ENCODE measurements around the gene YPEL1. TPM values are rescaled to one million over a fixed set of nuclear protein-coding genes. Genes with fewer than 3 reads are reported as not detected.

Gene YPEL1
- total and polyA plus RNA-seq, 9 donors, result 12.1 to 20.7 (median 18.3) TPM

- WGBS (ENCODE audit: insufficient coverage), result 70% methylated on average over 5 of the region's 9 CpGs
- Histone ChIP-seq H3K9me3 (replicated peaks; ENCODE audit: control insufficient read depth, low read depth, low read length) (no peaks in the 10 kb centered on the region), H3K4me3 (ENCODE audit: low read length) (no peak overlapping the region), H3K36me3 (ENCODE audit: control insufficient read depth, insufficient read depth, low read length) (peaks cover 11% of the 10 kb centered on the region), H3K27ac (ENCODE audit: low read length) (peak overlapping the region; percentile 23), H3K27me3 (ENCODE audit: control insufficient read depth, insufficient read depth, low read length) (no peaks in the 10 kb centered on the region), H3K4me1 (ENCODE audit: control insufficient read depth, insufficient read depth, low read length) (peaks cover 31% of the 10 kb centered on the region)
- DNase-seq, result no peak
Observed at GRCh38 chr22:21713428-21714058, 22.1 kb downstream of the YPEL1 start.

DNA sequence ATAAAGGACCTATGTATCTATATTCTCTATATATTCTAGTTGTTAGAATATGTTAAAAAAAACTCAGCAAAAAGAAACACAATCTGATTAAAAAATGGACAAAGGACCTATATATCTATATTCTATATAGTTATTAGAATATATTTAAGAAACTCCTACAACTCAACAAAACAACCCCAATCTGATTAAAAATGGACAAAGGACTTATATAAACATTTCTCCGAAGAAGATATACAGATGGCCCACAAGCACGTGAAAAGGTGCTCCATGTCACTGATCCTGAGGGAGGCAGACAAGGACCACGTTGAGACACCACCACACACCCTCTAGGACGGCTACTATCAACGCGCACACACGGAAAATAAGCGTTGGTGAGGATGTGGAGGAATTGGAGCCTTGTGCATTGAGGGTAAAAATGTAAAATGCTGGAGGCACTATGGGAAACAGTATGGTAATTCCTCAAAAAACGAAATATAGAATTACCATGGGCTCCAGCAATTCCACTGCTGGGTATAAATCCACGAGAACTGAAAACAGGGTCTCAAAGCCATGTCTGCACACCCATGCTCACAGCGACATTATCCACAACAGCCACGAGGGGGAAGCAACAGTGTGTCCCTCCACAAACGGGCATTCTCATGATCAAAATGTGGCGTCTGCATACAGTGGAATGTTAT is 22.7 kb downstream of the YPEL1 start:
- H3K27me3 ChIP-seq (ENCODE audit: control insufficient read depth, insufficient read depth, low read length), result no peaks in the 10 kb centered on the region
- H3K27ac ChIP-seq (ENCODE audit: low read length), result no peak overlapping the region
- WGBS (ENCODE audit: insufficient coverage), result 11% methylated on average over 6 of the region's 14 CpGs
- peak; percentile 90 for DNase-seq
- no peak overlapping the region for H3K4me3 ChIP-seq (ENCODE audit: low read length)
- H3K9me3 ChIP-seq (replicated peaks; ENCODE audit: control insufficient read depth, low read depth, low read length), result no peaks in the 10 kb centered on the region
- peaks cover 37% of the 10 kb centered on the region for H3K4me1 ChIP-seq (ENCODE audit: control insufficient read depth, insufficient read depth, low read length)
- peaks cover 11% of the 10 kb centered on the region for H3K36me3 ChIP-seq (ENCODE audit: control insufficient read depth, insufficient read depth, low read length)

- Histone ChIP-seq H3K9me3 (replicated peaks; ENCODE audit: control insufficient read depth, low read depth, low read length) (no peaks in the 10 kb centered on the region), H3K4me1 (ENCODE audit: control insufficient read depth, insufficient read depth, low read length) (peaks cover 41% of the 10 kb centered on the region)
- no CpG with 5 or more reads among the region's 4 CpGs for WGBS (ENCODE audit: insufficient coverage)
Observed at GRCh38 chr22:21711851-21712250, 23.7 kb downstream of the YPEL1 start.

GRCh38 chr22:21710156-21710555 is 25.4 kb downstream of the YPEL1 start:
- peaks cover 35% of the 10 kb centered on the region for H3K4me1 ChIP-seq (ENCODE audit: control insufficient read depth, insufficient read depth, low read length)
- 87% methylated on average over 7 of the region's 7 CpGs for WGBS (ENCODE audit: insufficient coverage)
- peaks cover 14% of the 10 kb centered on the region for H3K36me3 ChIP-seq (ENCODE audit: control insufficient read depth, insufficient read depth, low read length)
- no peaks in the 10 kb centered on the region for H3K27me3 ChIP-seq (ENCODE audit: control insufficient read depth, insufficient read depth, low read length)
- DNase-seq, result no peak
- no peak overlapping the region for H3K27ac ChIP-seq (ENCODE audit: low read length)
- H3K9me3 ChIP-seq (replicated peaks; ENCODE audit: control insufficient read depth, low read depth, low read length), result no peaks in the 10 kb centered on the region
- H3K4me3 ChIP-seq (ENCODE audit: low read length), result no peak overlapping the region

More at GRCh38 chr22:21711851-21712250, 23.7 kb downstream of the YPEL1 start:
- no peak overlapping the region for H3K27ac ChIP-seq (ENCODE audit: low read length)
- DNase-seq, result no peak
- no peaks in the 10 kb centered on the region for H3K27me3 ChIP-seq (ENCODE audit: control insufficient read depth, insufficient read depth, low read length)
- H3K4me3 ChIP-seq (ENCODE audit: low read length), result no peak overlapping the region
- H3K36me3 ChIP-seq (ENCODE audit: control insufficient read depth, insufficient read depth, low read length), result peaks cover 14% of the 10 kb centered on the region

DNA sequence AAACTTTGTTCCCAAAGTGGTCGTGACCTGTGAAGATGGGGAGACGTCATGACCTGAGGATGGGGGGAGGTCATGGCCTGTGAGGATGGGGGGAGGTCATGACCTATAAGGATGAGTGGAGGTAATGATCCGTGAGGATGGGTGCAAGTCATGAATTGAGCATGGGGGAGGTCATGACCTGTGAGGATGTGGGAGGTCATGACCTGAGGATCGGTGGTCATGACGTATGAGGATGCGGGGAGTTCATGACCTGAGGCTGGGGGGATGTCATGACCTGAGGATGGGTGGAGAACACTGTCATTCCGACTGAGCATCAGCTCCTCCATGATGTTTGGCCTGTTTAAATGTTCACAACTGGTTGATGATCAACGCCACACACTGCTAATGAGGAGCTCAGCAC is 25.9 kb downstream of the YPEL1 start:
- peaks cover 14% of the 10 kb centered on the region for H3K36me3 ChIP-seq (ENCODE audit: control insufficient read depth, insufficient read depth, low read length)
- DNase-seq, result no peak
- no peak overlapping the region for H3K27ac ChIP-seq (ENCODE audit: low read length)
- no peaks in the 10 kb centered on the region for H3K27me3 ChIP-seq (ENCODE audit: control insufficient read depth, insufficient read depth, low read length)
- no peak overlapping the region for H3K4me3 ChIP-seq (ENCODE audit: low read length)
- 78% methylated on average over 8 of the region's 8 CpGs for WGBS (ENCODE audit: insufficient coverage)
- H3K9me3 ChIP-seq (replicated peaks; ENCODE audit: control insufficient read depth, low read depth, low read length), result no peaks in the 10 kb centered on the region
- peaks cover 33% of the 10 kb centered on the region for H3K4me1 ChIP-seq (ENCODE audit: control insufficient read depth, insufficient read depth, low read length)

DNA sequence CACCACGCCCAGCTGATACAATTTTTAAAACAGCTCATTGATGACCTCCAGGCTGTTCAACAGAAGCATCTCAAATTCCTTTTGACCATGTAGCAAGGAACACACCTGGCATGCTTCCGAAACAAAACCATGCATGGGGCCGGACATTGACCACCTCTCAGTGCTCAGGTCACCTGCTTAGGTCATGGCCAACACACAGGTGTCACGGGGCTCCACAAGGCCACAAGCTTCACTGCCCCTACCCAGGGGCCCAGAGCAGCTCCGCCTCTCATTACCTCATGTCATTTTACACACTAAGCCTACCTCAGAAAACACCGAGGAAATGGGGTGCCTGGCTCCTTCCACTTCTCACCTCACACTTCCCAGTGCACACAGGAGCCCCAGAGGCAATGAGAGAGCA is 26.6 kb downstream of the YPEL1 start:
- Histone ChIP-seq H3K4me1 (ENCODE audit: control insufficient read depth, insufficient read depth, low read length) (peaks cover 29% of the 10 kb centered on the region), H3K36me3 (ENCODE audit: control insufficient read depth, insufficient read depth, low read length) (peaks cover 14% of the 10 kb centered on the region), H3K9me3 (replicated peaks; ENCODE audit: control insufficient read depth, low read depth, low read length) (no peaks in the 10 kb centered on the region), H3K27me3 (ENCODE audit: control insufficient read depth, insufficient read depth, low read length) (no peaks in the 10 kb centered on the region), H3K4me3 (ENCODE audit: low read length) (no peak overlapping the region), H3K27ac (ENCODE audit: low read length) (no peak overlapping the region)
- 95% methylated on average over 5 of the region's 6 CpGs for WGBS (ENCODE audit: insufficient coverage)
- no peak for DNase-seq

DNA sequence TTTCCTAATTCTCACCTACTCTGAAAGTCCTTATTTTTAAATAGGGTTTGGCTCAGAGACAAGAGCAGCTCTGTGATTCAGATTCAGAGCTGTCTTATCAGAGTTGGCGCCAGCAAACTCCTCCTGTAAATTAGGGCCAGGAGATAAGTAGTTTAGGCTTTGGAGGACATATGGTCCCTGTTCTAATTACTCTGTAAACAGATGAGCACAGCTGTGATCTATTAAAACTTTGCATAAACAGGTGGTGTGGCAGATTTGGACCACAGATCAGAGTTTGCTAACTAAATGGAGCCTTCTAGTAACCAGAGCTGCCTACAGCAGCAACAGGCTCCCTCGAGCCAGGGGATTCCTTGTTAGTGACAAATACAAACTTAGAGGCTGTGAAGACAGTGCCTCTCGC is 27.9 kb downstream of the YPEL1 start:
- DNase-seq, result peak; percentile 77
- H3K27ac ChIP-seq (ENCODE audit: low read length), result peak overlapping the region; percentile 84
- H3K9me3 ChIP-seq (replicated peaks; ENCODE audit: control insufficient read depth, low read depth, low read length), result no peaks in the 10 kb centered on the region
- 62% methylated on average over 2 of the region's 3 CpGs for WGBS (ENCODE audit: insufficient coverage)
- H3K27me3 ChIP-seq (ENCODE audit: control insufficient read depth, insufficient read depth, low read length), result no peaks in the 10 kb centered on the region
- peaks cover 21% of the 10 kb centered on the region for H3K4me1 ChIP-seq (ENCODE audit: control insufficient read depth, insufficient read depth, low read length)
- H3K36me3 ChIP-seq (ENCODE audit: control insufficient read depth, insufficient read depth, low read length), result peaks cover 24% of the 10 kb centered on the region
- no peak overlapping the region for H3K4me3 ChIP-seq (ENCODE audit: low read length)

DNA sequence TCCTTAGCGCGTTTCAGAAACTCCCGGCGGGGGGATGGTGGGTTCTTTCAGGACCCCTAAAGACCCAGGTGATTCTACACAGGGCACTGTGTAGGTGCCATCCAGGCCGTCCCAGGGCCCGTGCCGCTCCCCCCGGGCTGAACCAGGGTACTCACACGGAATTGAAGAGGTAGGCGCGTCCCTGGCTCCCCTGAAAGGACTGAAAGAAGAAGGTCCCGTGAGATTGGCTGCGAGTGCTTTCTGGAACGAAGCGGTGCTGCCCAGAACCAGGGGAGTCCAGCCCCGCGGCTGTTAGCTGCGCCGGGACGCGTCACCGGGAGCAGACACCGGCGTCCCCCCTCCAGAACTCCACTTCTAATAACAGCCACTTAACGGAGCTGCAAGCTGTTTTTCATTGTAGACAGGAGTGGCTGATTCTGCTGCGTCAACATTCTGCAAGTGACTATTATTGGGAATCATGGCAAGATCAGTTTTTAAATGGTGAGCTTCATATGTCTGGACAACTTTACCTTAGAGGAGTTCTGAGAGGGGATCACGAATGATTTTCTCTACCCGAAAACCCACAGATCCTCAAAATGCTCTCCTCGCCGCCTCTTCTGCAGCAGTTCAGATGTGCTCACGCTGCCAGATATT is 31.8 kb downstream of the YPEL1 start:
- no peaks in the 10 kb centered on the region for H3K27me3 ChIP-seq (ENCODE audit: control insufficient read depth, insufficient read depth, low read length)
- H3K9me3 ChIP-seq (replicated peaks; ENCODE audit: control insufficient read depth, low read depth, low read length), result no peaks in the 10 kb centered on the region
- WGBS (ENCODE audit: insufficient coverage), result 92% methylated on average over 11 of the region's 31 CpGs
- peak; percentile 4 for DNase-seq
- peaks cover 45% of the 10 kb centered on the region for H3K36me3 ChIP-seq (ENCODE audit: control insufficient read depth, insufficient read depth, low read length)
- peaks cover 20% of the 10 kb centered on the region for H3K4me1 ChIP-seq (ENCODE audit: control insufficient read depth, insufficient read depth, low read length)
- no peak overlapping the region for H3K27ac ChIP-seq (ENCODE audit: low read length)
- H3K4me3 ChIP-seq (ENCODE audit: low read length), result no peak overlapping the region

DNA sequence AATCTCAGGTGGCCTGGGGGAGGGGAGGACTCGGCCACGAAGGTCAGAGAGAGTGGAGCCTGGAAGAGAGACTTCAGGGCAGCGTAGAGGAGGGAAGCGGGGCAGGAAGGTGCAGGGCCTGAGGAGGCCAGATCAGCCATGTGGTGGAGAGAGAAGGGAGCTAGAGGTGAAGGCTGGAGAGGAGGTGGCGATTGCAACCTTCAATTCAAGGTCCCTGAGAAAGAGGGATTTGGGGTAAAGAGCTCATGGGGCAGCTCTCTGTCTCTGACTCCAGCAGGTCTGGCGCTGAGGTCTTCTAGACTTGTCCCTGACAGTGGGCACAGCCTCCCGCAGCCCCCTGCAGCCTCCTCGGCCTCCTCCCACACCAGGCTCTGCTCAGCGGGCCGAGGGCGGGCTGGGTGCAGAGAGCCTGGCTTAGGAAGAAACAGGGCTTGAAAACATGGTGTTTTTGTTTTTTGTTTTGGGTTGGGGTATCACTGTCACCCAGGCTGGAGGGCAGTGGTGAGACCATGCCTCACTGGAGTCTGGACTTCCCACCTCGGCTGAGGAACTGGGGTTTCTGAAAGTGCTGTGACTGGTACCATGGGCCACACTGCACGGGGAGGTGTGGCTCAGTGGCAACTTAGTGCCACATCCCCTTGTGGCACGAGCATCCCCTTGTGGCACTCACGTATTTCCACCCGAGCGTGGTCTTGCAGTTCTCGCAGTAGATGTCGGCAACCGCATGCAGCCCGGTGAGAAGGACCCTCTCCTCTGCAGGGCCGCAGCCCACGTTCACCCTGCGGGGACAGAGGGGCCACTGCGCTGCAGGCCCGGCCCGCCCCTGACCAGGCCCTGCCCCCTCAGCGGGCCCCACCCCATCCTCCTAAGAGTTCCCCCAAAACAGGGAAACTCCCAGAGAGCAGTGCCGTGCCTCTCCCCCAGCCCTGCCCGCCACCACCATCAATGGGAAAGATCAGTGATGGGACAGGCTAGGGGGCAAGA is 32.6 kb downstream of the YPEL1 start:
- Histone ChIP-seq H3K9me3 (replicated peaks; ENCODE audit: control insufficient read depth, low read depth, low read length) (no peaks in the 10 kb centered on the region), H3K4me1 (ENCODE audit: control insufficient read depth, insufficient read depth, low read length) (peaks cover 21% of the 10 kb centered on the region), H3K36me3 (ENCODE audit: control insufficient read depth, insufficient read depth, low read length) (peaks cover 52% of the 10 kb centered on the region), H3K27ac (ENCODE audit: low read length) (no peak overlapping the region), H3K27me3 (ENCODE audit: control insufficient read depth, insufficient read depth, low read length) (no peaks in the 10 kb centered on the region), H3K4me3 (ENCODE audit: low read length) (no peak overlapping the region)
- peak; percentile 1 for DNase-seq
- WGBS (ENCODE audit: insufficient coverage), result 93% methylated on average over 17 of the region's 30 CpGs
